GM19239 (cell line): Measurements from ENCODE around the gene ATXN7L1.
"Not testable (repeated sequence)": the region's sequence is repeated elsewhere in the genome, so short reads cannot be mapped to it uniquely, and the experiment has no call there.

Experiments used
- DNase-seq: peaks from one replicate; pipeline ENCODE4 v3.0.0; 2011; ENCODE audit warnings: low spot score; ENCODE audit not compliant: insufficient read length
- FAIRE-seq: peaks from 2 replicates; lab custom pipeline; 2011; peaks lifted over from hg19 to GRCh38; lab: Jason Lieb, UNC

ATXN7L1 gene

GRCh38 chr7:105892387-105892786, 16.0 kb upstream of the ATXN7L1 start:
- DNase-seq (no peak), FAIRE-seq (no peak)

GRCh38 chr7:105890290-105890997, 14.0 kb upstream of the ATXN7L1 start:
- no peak for DNase-seq
- no peak for FAIRE-seq

GRCh38 chr7:105887569-105888189, 11.3 kb upstream of the ATXN7L1 start:
- FAIRE-seq (no peak), DNase-seq (no peak)

GRCh38 chr7:105886776-105887175, 10.4 kb upstream of the ATXN7L1 start:
- DNase-seq (no peak), FAIRE-seq (no peak)

- no peak for FAIRE-seq
- DNase-seq = no peak
Observed at GRCh38 chr7:105885387-105886111, 9.2 kb upstream of the ATXN7L1 start.

- not testable (repeated sequence) for DNase-seq, FAIRE-seq
Observed at GRCh38 chr7:105883179-105883578, 6.8 kb upstream of the ATXN7L1 start.

- no peak for FAIRE-seq
- no peak for DNase-seq
Observed at GRCh38 chr7:105881439-105881838, 5.0 kb upstream of the ATXN7L1 start.

GRCh38 chr7:105880571-105881330, 4.4 kb upstream of the ATXN7L1 start:
- no peak for FAIRE-seq
- no peak for DNase-seq

GRCh38 chr7:105879782-105880181, 3.4 kb upstream of the ATXN7L1 start:
- FAIRE-seq = no peak
- no peak for DNase-seq

GRCh38 chr7:105878746-105879605, 2.6 kb upstream of the ATXN7L1 start:
- DNase-seq (no peak), FAIRE-seq (no peak)

GRCh38 chr7:105877736-105878135, 1.3 kb upstream of the ATXN7L1 start:
- FAIRE-seq = no peak
- DNase-seq = no peak

- DNase-seq (no peak), FAIRE-seq (no peak)
Observed at GRCh38 chr7:105876964-105877601, 684 bp upstream of the ATXN7L1 start.

GRCh38 chr7:105875505-105875904, 894 bp downstream of the ATXN7L1 start:
- FAIRE-seq (no peak), DNase-seq (no peak)

GRCh38 chr7:105874055-105874454, 2.3 kb downstream of the ATXN7L1 start:
- DNase-seq (no peak), FAIRE-seq (no peak)

- DNase-seq (no peak), FAIRE-seq (no peak)
Observed at GRCh38 chr7:105872491-105872890, 3.9 kb downstream of the ATXN7L1 start.

GRCh38 chr7:105871142-105871541, 5.3 kb downstream of the ATXN7L1 start:
- no peak for DNase-seq
- no peak for FAIRE-seq

- no peak for DNase-seq
- no peak for FAIRE-seq
Observed at GRCh38 chr7:105866102-105866801, 10.1 kb downstream of the ATXN7L1 start.

GRCh38 chr7:105863876-105864275, 12.5 kb downstream of the ATXN7L1 start:
- DNase-seq (no peak), FAIRE-seq (no peak)

- FAIRE-seq (no peak), DNase-seq (no peak)
Observed at GRCh38 chr7:105862770-105863169, 13.6 kb downstream of the ATXN7L1 start.
